ES-I3 (cell line): ENCODE data around the gene SFSWAP.
"Not testable (repeated sequence)": the region's sequence is repeated elsewhere in the genome, so short reads cannot be mapped to it uniquely, and the experiment has no call there.

Source experiments
- H3K36me3 ChIP-seq: 2 replicates; pipeline ENCODE4 v1.6.1; 2013; ENCODE audit warnings: mild to moderate bottlenecking, low read length, control low read depth, moderate library complexity; ENCODE audit not compliant: insufficient read depth
- H3K4me1 ChIP-seq: 2 replicates; pipeline ENCODE4 v1.6.1; 2013; ENCODE audit warnings: mild to moderate bottlenecking, control low read depth, low read length; ENCODE audit not compliant: insufficient read depth
- H3K9ac ChIP-seq: 2 replicates; pipeline ENCODE4 v1.6.1; 2013; ENCODE audit warnings: low read depth, mild to moderate bottlenecking, low read length, moderate library complexity
- H3K9me3 ChIP-seq: 2 replicates; pipeline ENCODE4 v1.6.1; 2013; ENCODE audit warnings: mild to moderate bottlenecking, low read length, moderate library complexity; ENCODE audit not compliant: control insufficient read depth, insufficient read depth

The SFSWAP gene

GRCh38 chr12:131675126-131676080 lies 35.5 kb upstream of the SFSWAP start:
- Histone ChIP-seq H3K9ac (no peak overlapping the region), H3K4me1 (no peaks in the 10 kb centered on the region), H3K9me3 (no peaks in the 10 kb centered on the region), H3K36me3 (no peaks in the 10 kb centered on the region)

- Histone ChIP-seq H3K9ac (no peak overlapping the region), H3K9me3 (no peaks in the 10 kb centered on the region), H3K4me1 (no peaks in the 10 kb centered on the region), H3K36me3 (no peaks in the 10 kb centered on the region)
Observed at GRCh38 chr12:131676544-131676943, 34.3 kb upstream of the SFSWAP start.

GRCh38 chr12:131677067-131677466 lies 33.8 kb upstream of the SFSWAP start:
- H3K9me3 ChIP-seq, H3K9ac ChIP-seq, H3K36me3 ChIP-seq, H3K4me1 ChIP-seq: not testable (repeated sequence)

- H3K9ac ChIP-seq = no peak overlapping the region
- peaks cover 2% of the 10 kb centered on the region; the same call in 1 of the 2 replicates for H3K4me1 ChIP-seq
- no peaks in the 10 kb centered on the region for H3K9me3 ChIP-seq
- H3K36me3 ChIP-seq = no peaks in the 10 kb centered on the region
Observed at GRCh38 chr12:131677699-131678098, 33.2 kb upstream of the SFSWAP start.

GRCh38 chr12:131678389-131679181 lies 32.3 kb upstream of the SFSWAP start:
- not testable (repeated sequence) for H3K9ac ChIP-seq, H3K9me3 ChIP-seq, H3K36me3 ChIP-seq, H3K4me1 ChIP-seq

GRCh38 chr12:131679186-131679585 lies 31.7 kb upstream of the SFSWAP start:
- not testable (repeated sequence) for H3K9ac ChIP-seq, H3K36me3 ChIP-seq, H3K9me3 ChIP-seq
- H3K4me1 ChIP-seq = peaks cover 13% of the 10 kb centered on the region; the same call in 1 of the 2 replicates

- peaks cover 13% of the 10 kb centered on the region; the same call in 1 of the 2 replicates for H3K4me1 ChIP-seq
- H3K36me3 ChIP-seq, H3K9me3 ChIP-seq, H3K9ac ChIP-seq: not testable (repeated sequence)
Observed at GRCh38 chr12:131679816-131680215, 31.1 kb upstream of the SFSWAP start.

GRCh38 chr12:131680392-131681256 lies 30.3 kb upstream of the SFSWAP start:
- peaks cover 13% of the 10 kb centered on the region; the same call in 1 of the 2 replicates for H3K4me1 ChIP-seq
- not testable (repeated sequence) for H3K9ac ChIP-seq, H3K9me3 ChIP-seq, H3K36me3 ChIP-seq

GRCh38 chr12:131681257-131681620 lies 29.7 kb upstream of the SFSWAP start:
- Histone ChIP-seq H3K9me3 (no peaks in the 10 kb centered on the region), H3K36me3 (no peaks in the 10 kb centered on the region), H3K9ac (no peak overlapping the region), H3K4me1 (peaks cover 13% of the 10 kb centered on the region; the same call in 1 of the 2 replicates)

GRCh38 chr12:131681746-131682509 lies 29.0 kb upstream of the SFSWAP start:
- H3K36me3 ChIP-seq, H3K9me3 ChIP-seq: not testable (repeated sequence)
- peak overlapping the region; percentile 17; the same call in 1 of the 2 replicates for H3K9ac ChIP-seq
- H3K4me1 ChIP-seq = peaks cover 13% of the 10 kb centered on the region; the same call in 1 of the 2 replicates

GRCh38 chr12:131682510-131682895 lies 28.4 kb upstream of the SFSWAP start:
- Histone ChIP-seq H3K9me3 (no peaks in the 10 kb centered on the region), H3K9ac (peak overlapping the region; percentile 16; the same call in 1 of the 2 replicates)

GRCh38 chr12:131683266-131684014 lies 27.4 kb upstream of the SFSWAP start:
- Histone ChIP-seq H3K36me3 (no peaks in the 10 kb centered on the region), H3K4me1 (peaks cover 13% of the 10 kb centered on the region; the same call in 1 of the 2 replicates), H3K9ac (no peak overlapping the region), H3K9me3 (no peaks in the 10 kb centered on the region; the same call in 1 of the 2 replicates)

More at GRCh38 chr12:131682510-131682895, 28.4 kb upstream of the SFSWAP start:
- peaks cover 13% of the 10 kb centered on the region; the same call in 1 of the 2 replicates for H3K4me1 ChIP-seq
- no peaks in the 10 kb centered on the region for H3K36me3 ChIP-seq
